ENCODE measurements around the gene CCHCR1. TPM values are rescaled to one million over a fixed set of nuclear protein-coding genes. Genes with fewer than 3 reads are reported as not detected.

Gene CCHCR1
- total and polyA plus RNA-seq, 2 of the 8 experiments (the other 6 are each of a cell fraction or from before 2014, with no cell fraction given) = 20.9 to 38.0 TPM

GRCh38 chr6:31187780-31188194 is 30.2 kb upstream of the CCHCR1 start (continued):
- TF ChIP-seq CHD7 (IDR thresholded peaks at IDR 0.05; ENCODE audit: insufficient replicate concordance, low read length) (no peak), MAX (IDR thresholded peaks at IDR 0.05) (no peak), FOSL1 (IDR thresholded peaks at IDR 0.05; ENCODE audit: insufficient read depth, low read depth, low read length) (no peak), BRCA1 (IDR thresholded peaks at IDR 0.05; ENCODE audit: low read depth, low read length) (no peak), CHD1 (IDR thresholded peaks at IDR 0.05; ENCODE audit: low read depth, low read length) (no peak), TAF7 (optimal IDR thresholded peaks at IDR 0.05; ENCODE audit: borderline replicate concordance, low read depth, low read length) (no peak)
